A673 (cell line): ENCODE data around the gene MMD2. TPM values are rescaled to one million over a fixed set of nuclear protein-coding genes. Genes with fewer than 3 reads are reported as not detected.

Experiments
- BruUV-seq: library from RNA; stranded (reverse); fragments of 400-500 nt; replicated peaks from 2 replicates; lab custom pipeline; 2021; lab: Mats Ljungman, UMichigan
- CTCF ChIA-PET: fragments of 300-600 bp; sonication (Branson Sonifier 250); formaldehyde crosslinking; loops from one replicate; lab custom pipeline; 2022; ENCODE audit warnings: antibody characterized with exemption; lab: Charles Lee
- POLR2A ChIA-PET: fragments of 300-600 bp; sonication (Branson Sonifier 250); formaldehyde crosslinking; loops from one replicate; lab custom pipeline; 2022; ENCODE audit warnings: antibody characterized with exemption; ENCODE audit not compliant: low non-redundant PET; lab: Charles Lee
- DNase-seq: peaks from one replicate; pipeline ENCODE4 v3.0.0-alpha.2; 2015; ENCODE audit warnings: low spot score
- H3K27ac ChIP-seq: fragments of 200-600 bp; sonication (generic); 2 replicates; pipeline ENCODE4 v1.5.1; 2016; ENCODE audit warnings: mixed run types, low read depth, mild to moderate bottlenecking, mixed read lengths, antibody characterized with exemption, low read length; ENCODE audit not compliant: poor library complexity, severe bottlenecking
- H3K27me3 ChIP-seq: fragments of 200-600 bp; sonication (generic); replicated peaks from 2 replicates; pipeline ENCODE4 v1.6.1; 2017; ENCODE audit warnings: mixed run types, low read depth, mild to moderate bottlenecking, mixed read lengths, antibody characterized with exemption, low read length; ENCODE audit not compliant: insufficient read depth, poor library complexity
- H3K36me3 ChIP-seq: fragments of 200-600 bp; sonication (generic); 2 replicates; pipeline ENCODE4 v1.6.1; 2016; ENCODE audit warnings: mixed run types, mild to moderate bottlenecking, mixed read lengths, antibody characterized with exemption, low read length; ENCODE audit not compliant: insufficient read depth, poor library complexity, severe bottlenecking
- H3K4me1 ChIP-seq: fragments of 200-600 bp; sonication (generic); 2 replicates; pipeline ENCODE4 v1.6.1; 2017; ENCODE audit warnings: mixed run types, mild to moderate bottlenecking, mixed read lengths, antibody characterized with exemption, low read length; ENCODE audit not compliant: insufficient read depth, poor library complexity, severe bottlenecking
- H3K4me3 ChIP-seq: fragments of 200-600 bp; sonication (generic); 2 replicates; pipeline ENCODE4 v1.5.1; 2016; ENCODE audit warnings: low read depth, mixed run types, mild to moderate bottlenecking, mixed read lengths, low read length; ENCODE audit not compliant: poor library complexity, severe bottlenecking
- H3K9me3 ChIP-seq: fragments of 200-600 bp; sonication (generic); 2 replicates; pipeline ENCODE4 v1.6.1; 2016; ENCODE audit warnings: mixed run types, low read depth, mild to moderate bottlenecking, mixed read lengths, antibody characterized with exemption, low read length; ENCODE audit not compliant: poor library complexity, severe bottlenecking
- EZH2 ChIP-seq: fragments of 200-600 bp; sonication (generic); IDR thresholded peaks from 2 replicates; pipeline ENCODE4 v1.6.1; 2017; ENCODE audit warnings: borderline replicate concordance, low read depth, mild to moderate bottlenecking, mixed read lengths, antibody characterized with exemption, low read length; ENCODE audit not compliant: poor library complexity, severe bottlenecking
- intact Hi-C: fragments of 100-400 bp; cut with micrococcal nuclease; formaldehyde crosslinking; loops from one replicate; pipeline ENCODE4 v1.10.0; 2022; ENCODE audit not compliant: unreplicated experiment
- total RNA-seq: library from RNA; stranded (reverse); gene quantifications from 2 replicates; pipeline ENCODE4 v1.2.3, GENCODE V29; 2021
- TF ChIP-seq, protein P1 (sequence below): fragments of 300-800, 200-600 bp; sonication (generic); conservative IDR thresholded peaks from 2 replicates; pipeline ENCODE4 v1.5.1; 2017; ENCODE audit warnings: low read depth, mild to moderate bottlenecking, antibody characterized with exemption, low read length, moderate library complexity, mixed read lengths

The MMD2 gene
- total RNA-seq, 1 experiment from 2014 or later, result not detected

DNA sequence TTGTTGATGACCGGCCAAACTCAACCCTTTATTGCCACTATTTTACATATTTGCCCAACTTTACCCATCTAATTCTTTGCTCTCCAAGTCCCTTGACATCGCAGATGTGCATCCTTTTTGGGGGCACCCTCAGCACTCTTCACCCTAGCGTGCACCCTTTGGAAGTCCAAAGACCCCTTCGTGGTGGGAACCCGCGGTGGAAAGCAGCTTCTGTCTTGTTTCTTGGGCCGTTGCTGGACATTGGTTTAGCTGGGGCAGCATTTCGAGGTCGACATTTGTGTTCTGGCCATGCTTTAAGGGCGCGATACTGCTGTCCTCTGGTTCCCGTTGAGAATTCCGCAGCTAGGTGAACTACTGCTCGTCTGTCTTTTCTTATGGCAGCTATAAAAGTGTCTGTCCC, 96.8 kb downstream of the MMD2 start:
- Histone ChIP-seq H3K9me3 (no peaks in the 10 kb centered on the region), H3K27me3 (no peaks in the 10 kb centered on the region), H3K4me3 (peak overlapping the region; percentile 24), H3K36me3 (no peaks in the 10 kb centered on the region), H3K4me1 (no peaks in the 10 kb centered on the region), H3K27ac (no peak overlapping the region)
- ChIA-PET CTCF (no interaction called here), POLR2A (no interaction called here)
- no TSS peak for BruUV-seq
- TF ChIP-seq, protein P1, sequence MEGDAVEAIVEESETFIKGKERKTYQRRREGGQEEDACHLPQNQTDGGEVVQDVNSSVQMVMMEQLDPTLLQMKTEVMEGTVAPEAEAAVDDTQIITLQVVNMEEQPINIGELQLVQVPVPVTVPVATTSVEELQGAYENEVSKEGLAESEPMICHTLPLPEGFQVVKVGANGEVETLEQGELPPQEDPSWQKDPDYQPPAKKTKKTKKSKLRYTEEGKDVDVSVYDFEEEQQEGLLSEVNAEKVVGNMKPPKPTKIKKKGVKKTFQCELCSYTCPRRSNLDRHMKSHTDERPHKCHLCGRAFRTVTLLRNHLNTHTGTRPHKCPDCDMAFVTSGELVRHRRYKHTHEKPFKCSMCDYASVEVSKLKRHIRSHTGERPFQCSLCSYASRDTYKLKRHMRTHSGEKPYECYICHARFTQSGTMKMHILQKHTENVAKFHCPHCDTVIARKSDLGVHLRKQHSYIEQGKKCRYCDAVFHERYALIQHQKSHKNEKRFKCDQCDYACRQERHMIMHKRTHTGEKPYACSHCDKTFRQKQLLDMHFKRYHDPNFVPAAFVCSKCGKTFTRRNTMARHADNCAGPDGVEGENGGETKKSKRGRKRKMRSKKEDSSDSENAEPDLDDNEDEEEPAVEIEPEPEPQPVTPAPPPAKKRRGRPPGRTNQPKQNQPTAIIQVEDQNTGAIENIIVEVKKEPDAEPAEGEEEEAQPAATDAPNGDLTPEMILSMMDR, result no peak
- TF ChIP-seq EZH2, result no peak
- DNase-seq, result no peak
- intact Hi-C loops, result no loop called here

DNA sequence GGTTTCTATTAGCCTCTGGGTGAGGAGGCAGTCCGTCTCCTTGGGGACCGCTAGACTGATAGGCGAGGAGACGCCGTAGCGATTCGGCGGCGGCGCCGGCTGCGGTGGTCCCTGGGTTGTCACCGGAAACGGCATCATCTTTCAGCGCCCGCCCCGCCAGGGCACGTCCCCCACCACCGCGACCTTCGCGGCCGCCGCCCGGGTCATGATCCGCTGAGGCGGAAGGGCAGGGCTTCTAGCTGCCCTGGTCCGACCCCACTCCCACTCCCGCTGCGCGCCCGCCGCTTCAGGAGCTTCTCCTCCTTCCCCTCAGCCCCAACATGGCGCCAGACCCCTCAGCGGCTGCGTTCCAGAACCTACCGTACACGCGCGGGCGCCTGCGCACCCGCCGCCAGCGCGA, 97.3 kb downstream of the MMD2 start, which contains the start of gene PAPOLB:
PAPOLB (minus strand) TSS at position 358 of the 400 bp plus-strand sequence; CDS start at position 138, 220 bp downstream.
- BruUV-seq, result no TSS peak
- Histone ChIP-seq H3K4me3 (peak within 1 kb of the TSS; percentile 24), H3K4me1 (no peaks in the 10 kb centered on the region), H3K36me3 (no peaks in the 10 kb centered on the region), H3K27ac (no peak within 1 kb of the TSS), H3K9me3 (no peaks in the 10 kb centered on the region), H3K27me3 (no peaks in the 10 kb centered on the region)
- no peak for DNase-seq
- no peak for TF ChIP-seq EZH2
- TF ChIP-seq, protein P1, result no peak
- intact Hi-C loops, result no loop called here
- ChIA-PET POLR2A (no interaction called here), CTCF (no interaction called here)

- H3K36me3 ChIP-seq, result no peaks in the 10 kb centered on the region
- no peaks in the 10 kb centered on the region for H3K9me3 ChIP-seq
- TF ChIP-seq, protein P1, result no peak
- TF ChIP-seq EZH2, result no peak
- no TSS peak for BruUV-seq
- no peaks in the 10 kb centered on the region for H3K27me3 ChIP-seq
- H3K27ac ChIP-seq, result no peak overlapping the region
- intact Hi-C loops, result no loop called here
- ChIA-PET CTCF (no interaction called here), POLR2A (no interaction called here)
- no peak overlapping the region for H3K4me3 ChIP-seq
- H3K4me1 ChIP-seq, result no peaks in the 10 kb centered on the region
- no peak for DNase-seq
Measured at GRCh38 chr7:4861227-4861626, 97.8 kb downstream of the MMD2 start.
